ENCODE measurements around the gene ARHGAP12.

The ARHGAP12 gene

DNA sequence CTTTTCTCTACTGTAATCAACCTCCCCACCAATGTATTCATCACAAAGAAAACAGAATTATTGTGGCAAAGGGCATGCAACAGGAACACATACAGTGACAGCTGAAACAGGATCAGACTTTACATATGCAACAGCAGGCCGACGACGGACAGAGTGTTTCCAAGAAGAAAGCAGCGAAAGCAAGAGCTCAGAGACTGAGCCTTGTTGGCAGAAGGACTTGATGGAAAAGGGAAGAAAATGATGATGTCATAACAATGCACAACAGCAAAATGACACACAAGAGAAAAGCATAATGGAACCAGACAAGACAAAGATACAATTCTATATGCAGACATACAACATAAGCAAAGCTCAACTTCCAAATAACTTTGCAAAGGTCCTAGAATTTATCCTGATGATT lies 106.5 kb downstream of the ARHGAP12 start:
- DNase-seq (ENCODE audit: low read depth): no peak

DNA sequence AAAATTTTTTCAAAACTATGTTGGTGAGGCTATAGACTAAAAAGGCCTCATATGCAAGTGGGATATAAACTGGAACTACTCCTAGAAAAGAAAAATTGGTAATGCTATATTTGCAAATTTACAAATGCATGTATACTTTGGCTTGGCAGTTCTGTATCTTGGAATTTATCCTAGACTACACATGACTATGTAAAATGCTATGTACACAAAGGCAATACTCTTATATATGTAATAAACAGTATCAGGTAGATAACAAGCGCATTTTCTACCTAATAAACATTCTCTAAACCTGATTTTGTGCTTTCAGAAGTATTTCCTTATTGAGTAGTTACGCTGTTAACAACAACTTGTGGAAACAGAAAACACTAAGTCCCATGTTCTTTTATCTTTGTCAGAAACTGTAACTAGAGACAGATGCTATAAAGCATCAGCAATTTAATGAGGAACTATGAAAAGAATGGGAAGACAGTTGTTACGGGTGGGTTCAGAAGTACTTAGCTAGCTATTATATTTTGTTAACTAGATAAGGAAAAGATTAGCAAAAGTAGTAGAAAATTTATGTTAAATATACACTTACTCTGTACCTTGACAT lies 107.8 kb downstream of the ARHGAP12 start:
- no peak for DNase-seq (ENCODE audit: low read depth)

DNA sequence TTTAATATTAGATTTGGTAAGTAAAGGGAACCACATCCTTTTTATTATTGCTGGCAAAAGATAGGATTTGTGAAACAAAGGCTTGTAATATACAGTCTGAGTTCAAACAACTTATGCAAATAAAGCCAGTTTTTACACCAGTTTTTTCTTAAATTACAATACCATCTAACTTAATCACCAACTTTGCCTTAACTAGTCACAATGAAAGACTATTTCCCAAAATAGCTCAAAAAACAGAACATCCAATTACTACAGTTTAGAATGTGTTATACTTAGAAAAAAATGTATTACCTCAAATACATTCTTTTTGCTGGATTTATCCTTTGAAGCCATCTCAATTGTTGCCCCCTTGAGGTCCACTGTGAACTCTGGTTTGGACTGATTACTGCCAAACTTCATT lies 108.5 kb downstream of the ARHGAP12 start:
- DNase-seq (ENCODE audit: low read depth): no peak

DNA sequence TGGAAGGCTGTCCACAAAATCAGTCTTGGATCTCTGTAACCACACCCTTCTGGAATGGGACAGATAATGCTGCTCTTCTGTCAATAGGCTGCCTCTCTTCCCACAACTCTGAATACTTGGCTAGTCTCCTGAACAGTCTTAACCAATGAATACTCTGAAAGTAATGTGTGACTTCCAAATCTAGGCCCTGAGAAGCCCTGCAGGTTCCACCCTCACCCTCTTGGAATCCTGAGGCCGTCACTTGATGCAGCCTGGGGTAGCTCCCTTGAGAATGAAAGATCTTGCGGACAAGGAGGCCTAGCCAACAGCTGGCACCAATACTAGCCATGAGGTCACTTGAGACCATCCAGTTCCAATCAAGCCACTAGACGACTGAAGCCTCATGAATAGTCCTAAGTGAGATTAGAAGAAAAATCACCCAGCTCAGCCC lies 109.2 kb downstream of the ARHGAP12 start:
- peak; percentile 73 for DNase-seq (ENCODE audit: low read depth)

GRCh38 chr10:31816318-31816717 lies 112.3 kb downstream of the ARHGAP12 start:
- DNase-seq (ENCODE audit: low read depth): peak; percentile 10

DNA sequence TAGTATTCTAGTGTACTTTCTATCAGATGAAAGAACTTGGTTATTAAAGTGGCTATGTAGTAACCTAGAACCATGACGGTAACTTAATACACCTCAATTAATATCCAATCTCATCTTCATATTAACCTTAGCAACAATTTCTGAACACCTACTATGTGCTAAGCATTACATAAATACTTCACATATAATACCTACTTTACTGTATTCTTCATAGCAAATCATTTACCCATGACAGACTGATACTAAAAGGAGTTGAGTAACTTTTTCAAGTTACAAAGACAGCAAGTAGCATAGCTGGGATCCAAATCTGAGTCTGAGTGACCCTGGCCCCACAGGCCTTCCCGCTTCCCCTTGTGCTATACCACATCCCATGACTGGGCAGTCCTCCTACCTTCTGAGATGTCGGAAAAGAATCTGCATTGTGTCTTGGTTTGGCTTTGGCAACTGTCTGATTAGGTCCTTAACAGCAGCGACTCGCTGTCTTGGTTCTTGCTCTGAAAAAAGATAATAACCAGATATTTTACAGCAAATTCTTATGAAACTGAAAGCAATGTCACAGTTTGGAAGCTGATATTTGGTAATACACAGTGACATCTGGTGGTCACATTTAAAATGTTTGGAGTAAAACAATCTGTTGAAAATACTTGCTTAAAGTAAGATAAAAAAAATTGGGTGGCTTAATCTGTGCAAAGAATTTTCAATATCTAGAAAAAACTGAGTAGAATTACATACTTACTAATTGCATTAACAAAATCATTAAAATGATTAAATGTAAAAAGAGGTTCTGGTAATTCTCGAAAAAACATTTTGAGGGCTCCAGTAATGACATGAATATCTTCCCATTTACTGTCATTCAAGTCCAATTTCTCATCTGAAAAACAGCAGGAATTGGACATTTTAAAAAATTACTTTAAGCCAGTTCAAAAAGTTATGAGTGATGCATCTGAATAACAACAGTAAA lies 120.1 kb downstream of the ARHGAP12 start:
- peak; percentile 64 for DNase-seq (ENCODE audit: low read depth)

DNA sequence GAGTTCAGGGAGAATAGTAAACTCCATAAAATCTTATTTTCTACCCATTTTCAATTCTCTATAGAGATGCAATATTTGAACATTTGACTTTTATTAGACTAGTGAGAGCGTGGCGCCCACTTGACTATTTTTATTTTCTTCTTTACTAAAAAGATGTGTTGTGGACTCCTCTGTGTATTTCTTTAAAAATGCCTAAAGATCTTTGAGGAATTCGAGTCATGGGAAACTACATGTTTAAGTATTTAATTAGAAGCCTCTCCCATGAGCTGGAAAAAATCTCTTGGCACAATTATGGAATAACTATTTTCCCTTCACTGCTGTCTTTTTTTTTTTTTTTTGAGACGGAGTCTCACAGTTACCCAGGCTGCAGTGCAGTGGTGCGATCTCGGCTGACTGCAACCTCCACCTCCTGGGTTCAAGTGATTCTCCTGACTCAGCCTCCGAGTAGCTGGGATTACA lies 124.2 kb downstream of the ARHGAP12 start:
- DNase-seq (ENCODE audit: low read depth): no peak

DNA sequence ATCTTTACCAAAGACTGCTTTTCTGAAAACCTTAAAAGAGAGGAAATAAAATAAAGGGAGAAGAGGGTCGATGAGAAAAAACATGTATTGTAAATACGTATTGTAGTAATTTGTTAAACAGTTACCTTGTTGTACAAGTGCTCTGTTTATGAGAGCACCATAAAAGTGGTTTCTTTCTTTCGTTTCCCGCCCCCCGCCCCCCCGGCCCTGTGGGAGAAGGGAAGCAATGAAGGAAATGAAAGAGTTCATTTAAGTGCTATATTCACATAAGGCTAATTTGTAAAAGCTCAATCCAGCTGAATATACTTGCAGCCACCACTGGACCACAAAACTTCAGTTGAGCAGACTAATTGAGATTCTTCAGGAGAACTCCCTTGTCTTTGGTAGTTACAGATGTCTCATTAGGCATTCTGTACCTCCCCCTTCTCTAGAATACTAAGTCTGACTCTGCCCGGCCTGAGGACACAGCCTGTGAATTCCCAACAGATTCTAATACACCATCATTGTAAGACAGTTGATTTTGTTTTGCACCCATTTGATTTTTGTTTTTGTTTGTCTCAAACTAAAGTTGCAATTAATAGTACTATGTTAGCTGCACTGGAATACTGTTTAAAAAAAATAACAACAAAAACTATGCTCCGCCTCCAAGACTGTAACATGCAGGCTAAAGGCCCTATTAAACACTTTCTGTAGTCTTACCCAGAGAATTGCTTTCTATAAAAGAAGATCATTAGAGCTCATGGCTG lies 124.9 kb downstream of the ARHGAP12 start:
- no peak for DNase-seq (ENCODE audit: low read depth)

GRCh38 chr10:31799181-31799580 lies 129.4 kb downstream of the ARHGAP12 start:
- no peak for DNase-seq (ENCODE audit: low read depth)

DNA sequence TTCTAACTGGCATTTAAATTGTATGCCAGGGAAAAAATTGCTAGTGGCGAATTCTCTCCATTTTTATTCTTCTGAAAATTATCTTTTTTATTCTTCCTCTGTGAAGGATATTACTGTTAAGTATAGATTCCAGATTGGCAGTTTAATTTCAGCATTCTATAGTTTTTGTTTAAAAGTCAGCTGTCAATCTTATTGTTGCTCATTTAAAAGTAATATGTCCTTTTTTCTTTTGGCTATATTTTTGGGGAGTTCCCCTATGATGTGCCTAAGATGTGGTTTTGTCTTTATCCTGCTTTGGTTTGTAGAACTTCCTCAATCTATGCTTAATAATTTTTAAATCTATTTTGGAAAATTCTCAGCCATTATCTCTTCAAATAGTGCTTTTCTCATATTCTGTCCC lies 135.9 kb downstream of the ARHGAP12 start:
- DNase-seq (ENCODE audit: low read depth): no peak

- no peak for DNase-seq (ENCODE audit: low read depth)
These were observed 139.1 kb downstream of the ARHGAP12 start for GRCh38 chr10:31789555-31789954.

GRCh38 chr10:31782701-31783100 lies 145.9 kb downstream of the ARHGAP12 start:
- DNase-seq (ENCODE audit: low read depth): no peak

DNA sequence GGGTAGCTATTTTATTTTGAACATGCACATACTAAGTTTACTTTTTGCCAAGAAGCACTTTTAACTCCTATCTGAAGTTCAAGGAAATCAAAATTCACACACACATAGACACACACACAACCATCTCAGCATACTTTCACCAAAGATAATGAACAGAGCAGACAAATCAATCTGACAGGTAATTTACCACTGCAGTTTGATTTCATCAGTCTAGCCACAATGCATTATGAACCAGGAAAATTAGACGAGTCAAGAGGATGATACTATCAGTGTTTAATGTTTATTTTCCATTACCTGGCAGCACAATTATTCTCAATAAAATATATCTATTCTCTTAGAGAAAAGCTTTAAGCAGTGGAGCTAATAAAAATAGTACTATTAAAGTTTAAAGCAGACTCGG lies 147.9 kb downstream of the ARHGAP12 start:
- no peak for DNase-seq (ENCODE audit: low read depth)

GRCh38 chr10:31778627-31779026 lies 150.0 kb downstream of the ARHGAP12 start:
- no peak for DNase-seq (ENCODE audit: low read depth)

DNA sequence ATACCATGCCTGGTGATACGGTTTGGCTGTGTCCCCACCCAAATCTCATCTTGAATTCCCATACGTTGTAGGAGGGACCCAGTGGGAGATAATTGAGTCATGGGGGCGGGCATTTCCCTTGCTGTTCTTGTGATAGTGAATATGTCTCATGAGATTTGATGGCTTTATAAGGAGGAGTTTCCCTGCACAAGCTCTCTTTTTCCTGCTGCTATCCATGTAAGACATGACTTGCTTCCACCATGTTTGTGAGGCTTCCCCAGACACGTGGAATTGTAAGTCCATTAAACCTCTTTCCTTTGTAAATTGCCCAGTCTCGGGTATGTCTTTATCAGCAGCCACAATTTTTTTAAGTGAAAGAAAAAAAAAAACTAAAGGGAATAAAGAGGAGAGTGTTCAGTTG lies 152.5 kb downstream of the ARHGAP12 start:
- DNase-seq (ENCODE audit: low read depth): no peak

GRCh38 chr10:31774928-31775650 lies 153.5 kb downstream of the ARHGAP12 start:
- DNase-seq (ENCODE audit: low read depth): no peak

DNA sequence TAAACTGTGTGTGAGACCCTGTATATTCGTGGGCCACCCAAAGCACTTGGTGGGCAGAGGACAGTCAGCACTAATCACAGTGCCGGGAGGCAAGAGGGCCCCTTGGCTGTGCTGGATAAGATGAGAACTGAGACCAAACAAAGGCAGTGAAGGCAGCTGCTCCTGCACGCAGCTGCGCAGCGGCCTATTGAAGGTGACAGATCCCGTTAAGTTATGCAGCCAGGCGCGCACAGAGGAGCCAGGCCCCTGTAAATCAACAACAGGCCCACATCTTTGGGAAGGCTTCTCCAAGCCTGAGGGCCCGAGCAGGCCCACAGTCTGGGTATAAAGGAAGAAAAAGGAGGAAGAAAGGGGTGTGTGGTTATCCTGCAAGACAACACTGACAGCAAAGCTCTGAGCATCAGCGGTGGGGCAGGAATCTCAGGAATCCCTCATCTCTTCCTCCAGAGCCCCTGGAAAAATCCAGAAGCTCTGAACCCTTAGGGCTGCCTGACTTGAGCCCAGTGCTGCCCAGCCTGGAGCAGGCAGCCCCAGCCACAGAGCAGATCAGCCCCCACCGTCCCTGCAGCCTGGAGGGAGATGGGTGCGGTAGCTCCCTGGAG lies 154.2 kb downstream of the ARHGAP12 start:
- DNase-seq (ENCODE audit: low read depth): no peak

DNA sequence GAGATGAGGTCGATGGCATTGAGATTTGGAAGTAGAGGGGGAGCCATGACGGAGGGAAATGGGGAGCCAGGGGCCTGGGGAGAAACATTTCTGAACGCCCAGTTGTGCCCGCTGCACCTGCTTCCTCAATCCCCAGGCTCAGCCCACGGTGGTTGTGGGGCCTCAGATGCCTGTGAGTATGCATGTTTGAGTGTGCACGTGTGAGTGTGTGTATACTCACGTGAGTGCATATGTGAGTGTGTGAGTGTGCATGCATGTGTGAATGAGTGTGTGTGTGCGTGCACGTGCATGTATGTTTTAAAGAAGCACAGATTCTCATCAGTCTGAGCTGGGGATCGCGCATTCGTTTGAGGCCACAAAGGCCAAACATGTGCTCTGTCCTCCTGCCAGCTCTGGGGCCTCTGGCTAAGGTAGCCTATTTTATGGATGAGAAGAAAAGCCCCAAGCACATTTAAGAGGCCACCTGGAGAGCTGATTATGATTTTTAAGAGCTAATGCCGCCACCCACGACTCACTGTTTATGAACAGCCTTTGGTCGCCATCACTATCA lies 154.8 kb downstream of the ARHGAP12 start:
- DNase-seq (ENCODE audit: low read depth): no peak

DNA sequence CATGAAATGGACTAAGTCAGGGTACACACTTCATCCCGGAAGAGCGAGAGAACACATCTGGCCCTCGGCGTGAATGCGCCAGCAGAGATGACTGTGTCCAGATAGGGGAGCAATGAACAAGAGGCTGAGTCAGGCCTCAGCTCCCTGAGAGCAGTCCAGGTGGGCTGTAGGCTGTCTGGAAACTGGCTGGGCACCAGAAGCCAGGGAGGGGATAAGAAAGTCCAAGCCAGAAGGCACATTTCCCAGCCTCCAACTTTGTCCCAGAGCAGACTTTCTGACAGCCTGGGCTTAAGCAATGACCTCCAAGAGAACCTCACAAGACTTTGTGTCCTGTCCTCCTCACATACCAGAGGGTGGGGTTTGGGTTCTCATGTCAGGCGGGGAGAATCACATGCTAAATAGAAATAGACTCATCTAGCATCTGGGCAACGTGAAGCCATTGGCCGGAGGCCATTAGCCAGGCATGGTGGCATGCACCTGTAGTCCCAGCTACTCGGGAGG lies 157.2 kb downstream of the ARHGAP12 start:
- no peak for DNase-seq (ENCODE audit: low read depth)

- DNase-seq (ENCODE audit: low read depth): no peak
These were observed 158.2 kb downstream of the ARHGAP12 start for GRCh38 chr10:31770307-31770902.

DNA sequence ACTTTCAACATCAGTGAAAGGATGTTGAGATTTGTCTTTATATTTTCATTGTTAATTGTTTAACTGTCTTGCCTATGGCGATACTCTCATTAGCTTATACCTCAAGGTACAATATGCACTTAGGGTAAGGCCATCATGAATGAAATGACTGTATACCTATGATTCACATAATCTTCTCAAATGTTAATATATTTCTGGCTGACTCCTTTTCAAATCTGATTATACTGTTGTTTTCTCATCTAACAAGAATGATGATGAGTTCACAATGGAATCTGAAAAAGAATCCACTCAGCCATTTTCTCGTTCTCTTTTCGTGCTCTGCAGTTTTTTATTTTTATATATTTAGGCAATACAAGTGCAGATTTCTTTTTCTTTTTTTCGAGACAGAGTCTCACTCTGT lies 159.1 kb downstream of the ARHGAP12 start:
- no peak for DNase-seq (ENCODE audit: low read depth)
